ENCODE results near the gene COPB1. TPM values are rescaled to one million over a fixed set of nuclear protein-coding genes. Genes with fewer than 3 reads are reported as not detected.

The COPB1 gene
- total RNA-seq, 1 donor: 59.0 TPM

Small RNA genes lying within 50 kb of the gene (small RNA-seq; reads per million reads assigned to genes)
- gene RNU7-49P: not detected

Other genes starting within 250 kb of the COPB1 start
- 2.2 TPM for gene RRAS2, start 140.6 kb downstream of the COPB1 start, total RNA-seq
- gene PSMA1, start 20.6 kb upstream of the COPB1 start, total RNA-seq: 119 TPM
- 2.4 TPM for gene PDE3B, start 144.0 kb upstream of the COPB1 start, total RNA-seq

All from hematopoietic multipotent progenitor cell (in vitro differentiated cells).